ENCODE results near the gene GAS2L1.

- no peak for TF ChIP-seq CTCF (IDR thresholded peaks at IDR 0.05)
- no peak for TF ChIP-seq ZFX (IDR thresholded peaks at IDR 0.05; ENCODE audit: borderline replicate concordance)
These were observed 14.1 kb upstream of the GAS2L1 start for GRCh38 chr22:29292379-29292778.

Data from 22Rv1 (cell line).